ENCODE data around the gene CPZ. TPM values are rescaled to one million over a fixed set of nuclear protein-coding genes. Genes with fewer than 3 reads are reported as not detected.

CPZ gene
- total and polyA plus RNA-seq, 2 of the 4 experiments (the other 2 are of a cell fraction): 0.90 to 10.3 TPM

GRCh38 chr4:8583655-8584025, 8.9 kb upstream of the CPZ start:
- Histone ChIP-seq H3K4ac (ENCODE audit: low read depth, low read length) (no peak overlapping the region), H3K4me1 (ENCODE audit: control insufficient read depth, insufficient read depth, low read length) (no peaks in the 10 kb centered on the region), H3K27ac (ENCODE audit: insufficient read depth, low read length) (no peak overlapping the region), H4K5ac (ENCODE audit: low read depth, low read length) (no peak overlapping the region), H3K56ac (ENCODE audit: extremely low read depth, insufficient read depth, low read length) (no peak overlapping the region), H2BK5ac (ENCODE audit: low read depth, low read length, poor library complexity, severe bottlenecking) (no peak overlapping the region), H4K20me1 (ENCODE audit: insufficient read depth, low read length) (no peaks in the 10 kb centered on the region; the same call in 1 of the 2 replicates), H3K4me3 (ENCODE audit: insufficient read depth, low read depth, low read length) (no peak overlapping the region), H3K27me3 (ENCODE audit: control insufficient read depth, insufficient read depth, low read length) (peaks cover 74% of the 10 kb centered on the region), H3K36me3 (ENCODE audit: control insufficient read depth, insufficient read depth, low read length) (no peaks in the 10 kb centered on the region), H3K18ac (ENCODE audit: low read depth, low read length) (no peak overlapping the region), H2AK5ac (ENCODE audit: low read depth, low read length) (no peak overlapping the region), H3K14ac (replicated peaks; ENCODE audit: low read depth, low read length) (no peak overlapping the region), H4K91ac (ENCODE audit: insufficient read depth, low read depth, low read length) (no peak overlapping the region), H2BK120ac (ENCODE audit: low read depth, low read length) (no peak overlapping the region), H3K9ac (ENCODE audit: low read depth, low read length) (no peak overlapping the region), H3K79me1 (ENCODE audit: low read depth in 1 of 2, low read length in 2 of 2) (no peaks in the 10 kb centered on the region), H4K8ac (ENCODE audit: low read depth in 2 of 2, low read length in 2 of 2) (no peak overlapping the region), H3K9me3 (ENCODE audit: control insufficient read depth, insufficient read depth, low read length) (no peaks in the 10 kb centered on the region; the same call in 1 of the 2 replicates), H2AFZ (replicated peaks; ENCODE audit: low read length, poor library complexity) (no peak overlapping the region), H2BK20ac (ENCODE audit: low read depth, low read length) (no peak overlapping the region), H3K9me1 (ENCODE audit: insufficient read depth, low read length) (no peaks in the 10 kb centered on the region), H3K23ac (ENCODE audit: low read depth, low read length) (no peak overlapping the region), H3K4me2 (ENCODE audit: low read depth, low read length) (no peak overlapping the region), H2BK15ac (ENCODE audit: low read depth, low read length) (no peak overlapping the region), H2AK9ac (replicated peaks; ENCODE audit: low read depth, low read length, poor library complexity) (no peak overlapping the region)
- in situ Hi-C loops (cut with MboI; ENCODE audit: low sequenced_read_pairs) (no loop called here), intact Hi-C loops (cut with micrococcal nuclease) (no loop called here), dilution Hi-C loops (cut with HindIII; ENCODE audit: low sequenced_read_pairs, unreplicated experiment) (no loop called here)
- BruUV-seq (replicated peaks): no TSS peak
- DNase-seq: no peak
- ChIA-PET POLR2A (ENCODE audit: unreplicated experiment) (interaction anchor here (0.5 kb wide), 1 partner anchor 191 kb away, joined by 5 read pairs; no protein-coding TSS in a partner anchor), CTCF (interaction anchor here (1.1 kb wide), 1 partner anchor 111 kb away, joined by 3 read pairs; no protein-coding TSS in a partner anchor)
- WGBS, 2 experiments (ENCODE audit: extremely low coverage in 2 of 2, insufficient read length in 1 of 2): no CpG with 5 or more reads among the region's 4 CpGs
- ATAC-seq (ENCODE audit: low read depth): no peak
- TF ChIP-seq MXI1 (IDR thresholded peaks at IDR 0.05; ENCODE audit: borderline replicate concordance, low read depth, low read length): no peak
- no peak for TF ChIP-seq NFE2L2 (IDR thresholded peaks at IDR 0.05; ENCODE audit: low read depth, low read length)
- TF ChIP-seq SMC3 (IDR thresholded peaks at IDR 0.05; ENCODE audit: low read depth, low read length): no peak
- no peak for TF ChIP-seq CHD1 (IDR thresholded peaks at IDR 0.05; ENCODE audit: low read depth, low read length)
- TF ChIP-seq RAD21 (IDR thresholded peaks at IDR 0.05; ENCODE audit: low read length): no peak
- no peak for TF ChIP-seq USF2 (IDR thresholded peaks at IDR 0.05; ENCODE audit: low read depth, low read length)
- no peak for TF ChIP-seq CTCF (conservative IDR thresholded peaks at IDR 0.05; ENCODE audit: low read depth, low read length)
- TF ChIP-seq FOS (IDR thresholded peaks at IDR 0.05; ENCODE audit: low read depth, low read length): no peak
- no peak for TF ChIP-seq MAFK (IDR thresholded peaks at IDR 0.05; ENCODE audit: low read depth, low read length)
- no peak for TF ChIP-seq POLR2A (IDR thresholded peaks at IDR 0.05; ENCODE audit: low read depth, low read length)
- TF ChIP-seq BHLHE40 (IDR thresholded peaks at IDR 0.05; ENCODE audit: low read depth, low read length): no peak
- no peak for TF ChIP-seq RFX5 (IDR thresholded peaks at IDR 0.05; ENCODE audit: low read depth, low read length)
- TF ChIP-seq RCOR1 (IDR thresholded peaks at IDR 0.05; ENCODE audit: insufficient replicate concordance, low read length): no peak
- no peak for TF ChIP-seq ELK1 (IDR thresholded peaks at IDR 0.05; ENCODE audit: borderline replicate concordance, low read depth, low read length)
- TF ChIP-seq MAZ (IDR thresholded peaks at IDR 0.05; ENCODE audit: borderline replicate concordance, low read depth, low read length): no peak
- TF ChIP-seq CEBPB (IDR thresholded peaks at IDR 0.05; ENCODE audit: low read depth, low read length): no peak
